WERI-Rb-1 (cell line): Measurements from ENCODE around the gene GATA3.

Experiments used
- DNase-seq: peaks from one replicate; pipeline ENCODE4 v3.0.0-alpha.2; 2020
- H3K27ac ChIP-seq: fragments of 250-450 bp; sonication (Bioruptor Pico); 2 replicates; pipeline ENCODE4 v1.5.1; 2020; ENCODE audit warnings: mild to moderate bottlenecking, moderate library complexity
- H3K27me3 ChIP-seq: fragments of 250-450 bp; sonication (Bioruptor Pico); 2 replicates; pipeline ENCODE4 v1.5.1; 2021; ENCODE audit warnings: mild to moderate bottlenecking, low read depth, moderate library complexity; ENCODE audit not compliant: insufficient read depth, severe bottlenecking
- H3K36me3 ChIP-seq: fragments of 250-450 bp; sonication (Bioruptor Pico); 2 replicates; pipeline ENCODE4 v1.5.1; 2020; ENCODE audit warnings: mild to moderate bottlenecking, moderate library complexity
- H3K4me3 ChIP-seq: 2 replicates; pipeline ENCODE4 v1.5.1; 2011; ENCODE audit warnings: low read depth, mild to moderate bottlenecking, control low read depth, low read length
- H3K9me3 ChIP-seq: fragments of 250-450 bp; sonication (Bioruptor Pico); 2 replicates; pipeline ENCODE4 v1.5.1; 2021; ENCODE audit warnings: mild to moderate bottlenecking, moderate library complexity; ENCODE audit not compliant: severe bottlenecking
- CTCF ChIP-seq: IDR thresholded peaks from 2 replicates; pipeline ENCODE4 v1.5.1; 2011; ENCODE audit warnings: low read depth, mild to moderate bottlenecking, control low read depth, inconsistent platforms, low read length

The GATA3 gene

DNA sequence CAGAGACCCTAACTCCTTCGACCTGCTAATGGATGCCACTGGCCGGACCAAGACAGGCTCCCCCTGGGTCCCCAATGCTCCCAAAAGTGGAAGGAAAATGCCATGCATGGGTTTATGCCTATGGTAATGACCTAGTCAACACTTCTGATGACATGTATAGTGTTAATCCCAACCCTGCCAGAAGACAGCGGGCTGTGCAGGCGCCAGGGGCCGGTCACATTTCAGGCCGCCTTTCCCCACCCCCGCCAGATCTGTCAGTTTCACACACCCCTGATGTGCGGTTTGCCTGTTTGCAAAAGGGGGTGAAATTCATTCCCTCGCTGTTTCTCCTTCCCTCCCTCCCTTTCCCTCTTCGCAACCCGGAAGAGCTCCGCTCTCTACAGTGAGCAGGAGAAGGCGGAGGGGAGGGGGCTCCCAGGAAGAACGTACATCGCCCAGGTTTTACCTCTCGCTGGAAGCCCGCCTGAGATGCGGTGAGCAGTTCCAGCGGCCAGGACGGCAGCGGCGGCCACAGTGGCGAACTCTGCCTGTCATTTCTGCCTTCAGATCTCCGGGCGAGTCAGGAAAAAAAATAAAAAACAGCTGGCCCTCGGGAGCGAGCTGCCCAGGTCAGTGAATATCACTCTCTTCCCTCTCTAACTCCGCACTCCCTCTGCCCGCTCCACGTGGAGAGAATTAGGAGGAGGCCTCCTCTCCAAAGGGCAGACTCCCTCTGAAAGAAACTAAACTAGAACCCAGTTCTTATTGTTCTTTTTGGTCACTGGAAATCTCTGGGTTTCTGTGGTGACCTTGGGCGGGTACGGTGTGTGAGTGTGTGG is 9.4 kb upstream of the GATA3 start:
- H3K36me3 ChIP-seq, result no peaks in the 10 kb centered on the region
- H3K27me3 ChIP-seq, result peaks cover 77% of the 10 kb centered on the region
- no peak for TF ChIP-seq CTCF
- no peak overlapping the region for H3K27ac ChIP-seq
- no peak for DNase-seq
- H3K9me3 ChIP-seq, result no peaks in the 10 kb centered on the region
- H3K4me3 ChIP-seq, result no peak overlapping the region

GRCh38 chr10:8045726-8046494 is 8.6 kb upstream of the GATA3 start:
- peaks cover 84% of the 10 kb centered on the region for H3K27me3 ChIP-seq
- H3K27ac ChIP-seq, result no peak overlapping the region
- H3K9me3 ChIP-seq, result no peaks in the 10 kb centered on the region
- no peaks in the 10 kb centered on the region for H3K36me3 ChIP-seq
- no peak for TF ChIP-seq CTCF
- DNase-seq, result no peak
- H3K4me3 ChIP-seq, result no peak overlapping the region

DNA sequence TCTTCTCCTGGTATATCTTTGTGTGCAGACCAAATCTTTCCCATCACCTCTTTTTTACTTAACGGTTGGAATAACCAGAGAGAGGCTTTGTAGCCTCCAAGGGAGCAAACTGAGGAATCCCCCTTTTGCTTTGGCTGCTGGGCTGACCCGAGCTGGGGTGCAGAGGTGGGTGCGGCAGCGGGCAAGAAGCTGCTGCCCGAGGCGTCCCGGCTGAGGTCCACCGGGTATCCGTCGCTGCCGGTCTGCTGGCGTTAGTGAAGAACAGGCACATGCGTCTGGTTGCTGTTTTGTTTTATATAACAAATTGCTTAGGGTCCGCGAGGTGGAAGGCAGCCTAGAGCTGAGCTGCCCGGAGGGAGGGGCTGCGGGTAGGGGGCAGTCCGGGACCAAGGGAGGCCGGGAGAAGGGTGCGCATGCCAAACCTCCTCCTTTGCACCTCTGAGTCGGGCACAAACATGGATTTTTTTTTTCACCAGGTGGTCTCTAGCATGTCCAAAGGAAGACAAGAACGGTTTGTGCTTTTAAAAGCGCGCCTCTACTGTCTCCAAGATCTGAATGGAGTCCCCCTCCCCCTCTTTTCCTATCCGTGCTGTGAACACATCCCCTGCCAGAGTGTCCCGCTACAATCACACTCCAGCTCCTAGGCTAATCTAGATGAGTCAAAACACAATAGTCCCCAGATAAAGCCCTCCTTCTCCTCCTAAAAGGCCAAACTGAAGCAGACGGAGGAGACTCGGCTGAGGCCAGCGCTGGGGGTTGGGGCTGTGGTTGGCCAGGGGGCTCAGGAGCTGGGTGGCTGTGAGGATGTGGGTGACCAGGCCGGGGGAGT is 6.8 kb upstream of the GATA3 start:
- DNase-seq, result no peak
- no peaks in the 10 kb centered on the region for H3K9me3 ChIP-seq
- TF ChIP-seq CTCF, result no peak
- no peak overlapping the region for H3K27ac ChIP-seq
- peaks cover 94% of the 10 kb centered on the region for H3K27me3 ChIP-seq
- no peaks in the 10 kb centered on the region for H3K36me3 ChIP-seq
- no peak overlapping the region for H3K4me3 ChIP-seq

GRCh38 chr10:8048281-8049008 is 6.0 kb upstream of the GATA3 start:
- no peaks in the 10 kb centered on the region for H3K36me3 ChIP-seq
- DNase-seq, result no peak
- no peak overlapping the region for H3K27ac ChIP-seq
- peaks cover 92% of the 10 kb centered on the region for H3K27me3 ChIP-seq
- TF ChIP-seq CTCF, result no peak
- peaks cover under 1% of the 10 kb centered on the region for H3K9me3 ChIP-seq
- no peak overlapping the region for H3K4me3 ChIP-seq

DNA sequence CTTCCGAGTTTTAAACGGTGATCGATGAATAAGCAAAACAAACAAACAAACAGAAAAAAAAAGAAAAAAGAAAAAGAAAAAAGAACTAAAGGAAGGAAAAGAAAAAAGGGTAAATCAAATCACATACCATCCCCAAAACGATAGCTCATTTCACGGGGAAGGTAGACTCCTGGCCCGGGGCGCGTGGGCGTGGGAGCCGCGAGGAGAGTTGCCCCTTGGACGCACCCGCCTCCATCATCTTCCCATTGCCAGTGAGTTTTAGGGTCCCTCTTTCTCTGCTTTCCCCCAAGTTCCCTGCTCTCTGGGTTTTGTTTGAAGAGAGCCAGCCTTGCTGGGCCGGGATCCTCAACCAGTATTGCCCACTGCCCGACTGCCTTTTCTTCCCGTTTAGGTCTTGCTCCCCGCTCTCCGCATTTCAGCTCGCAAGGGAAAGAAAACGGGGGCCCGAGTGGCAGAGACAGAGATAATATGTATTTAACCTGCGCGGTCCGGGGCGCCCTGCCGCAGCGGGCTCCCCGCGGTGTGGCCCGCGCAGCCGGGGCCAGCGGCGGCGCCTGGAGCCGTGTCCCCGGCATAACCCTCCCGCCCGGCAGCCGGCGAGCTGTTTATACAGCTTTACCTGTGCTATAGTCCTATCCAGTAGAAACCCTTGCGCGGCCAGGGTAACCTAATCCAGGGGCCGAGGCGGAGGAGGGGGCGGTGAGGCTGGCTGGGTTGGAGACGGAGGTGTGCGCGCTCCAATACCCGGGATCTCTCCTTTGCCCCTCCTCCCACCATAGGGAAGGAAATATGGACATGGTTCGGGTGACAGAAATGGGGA is 5.2 kb upstream of the GATA3 start:
- Histone ChIP-seq H3K27me3 (peaks cover 92% of the 10 kb centered on the region), H3K27ac (no peak overlapping the region), H3K9me3 (peaks cover 2% of the 10 kb centered on the region), H3K4me3 (no peak overlapping the region), H3K36me3 (no peaks in the 10 kb centered on the region)
- TF ChIP-seq CTCF, result no peak
- DNase-seq, result no peak
